GM19452 (cell line): Measurements from ENCODE around the gene NGFR.
"Not testable (repeated sequence)": the region's sequence is repeated elsewhere in the genome, so short reads cannot be mapped to it uniquely, and the experiment has no call there.

Experiments used
- ATAC-seq: cut with Tn5 transposase; IDR thresholded peaks from one replicate; pipeline ENCODE4 v1.9.1; 2021; ENCODE audit not compliant: unreplicated experiment

NGFR gene

GRCh38 chr17:49496183-49496866, 1.2 kb downstream of the NGFR start:
- no peak for ATAC-seq

- ATAC-seq, result no peak
These were observed 1.7 kb downstream of the NGFR start for GRCh38 chr17:49496867-49497147.

- ATAC-seq, result no peak
These were observed 2.3 kb downstream of the NGFR start for GRCh38 chr17:49497148-49498028.

GRCh38 chr17:49498029-49498615, 3.0 kb downstream of the NGFR start:
- ATAC-seq, result no peak

- ATAC-seq, result no peak
These were observed 6.4 kb downstream of the NGFR start for GRCh38 chr17:49501496-49501895.

- no peak for ATAC-seq
These were observed 7.2 kb downstream of the NGFR start for GRCh38 chr17:49502254-49502653.

- not testable (repeated sequence) for ATAC-seq
These were observed 7.6 kb downstream of the NGFR start for GRCh38 chr17:49502680-49503079.

GRCh38 chr17:49504369-49504768, 9.3 kb downstream of the NGFR start:
- ATAC-seq, result no peak

GRCh38 chr17:49505854-49506253, 10.8 kb downstream of the NGFR start:
- no peak for ATAC-seq

- no peak for ATAC-seq
These were observed 11.2 kb downstream of the NGFR start for GRCh38 chr17:49506282-49506681.

- ATAC-seq, result no peak
These were observed 13.2 kb downstream of the NGFR start for GRCh38 chr17:49508061-49508865.

GRCh38 chr17:49508866-49509587, 13.9 kb downstream of the NGFR start:
- ATAC-seq, result no peak

GRCh38 chr17:49509588-49509917, 14.5 kb downstream of the NGFR start:
- no peak for ATAC-seq

- ATAC-seq, result no peak
These were observed 15.1 kb downstream of the NGFR start for GRCh38 chr17:49510059-49510719.

GRCh38 chr17:49510720-49511110, 15.6 kb downstream of the NGFR start:
- no peak for ATAC-seq

GRCh38 chr17:49511810-49512209, 16.7 kb downstream of the NGFR start:
- no peak for ATAC-seq

GRCh38 chr17:49512296-49513043, 17.4 kb downstream of the NGFR start:
- ATAC-seq, result no peak

- ATAC-seq, result no peak
These were observed 17.9 kb downstream of the NGFR start for GRCh38 chr17:49513044-49513395.

- no peak for ATAC-seq
These were observed 18.5 kb downstream of the NGFR start for GRCh38 chr17:49513641-49514040.
